HG03571 (cell line): Measurements from ENCODE around the gene RASGEF1C.
"Not testable (repeated sequence)": the region's sequence is repeated elsewhere in the genome, so short reads cannot be mapped to it uniquely, and the experiment has no call there.

ENCODE experiments used
- ATAC-seq: cut with Tn5 transposase; IDR thresholded peaks from one replicate; pipeline ENCODE4 v1.9.1; 2021; ENCODE audit not compliant: unreplicated experiment

The RASGEF1C gene

DNA sequence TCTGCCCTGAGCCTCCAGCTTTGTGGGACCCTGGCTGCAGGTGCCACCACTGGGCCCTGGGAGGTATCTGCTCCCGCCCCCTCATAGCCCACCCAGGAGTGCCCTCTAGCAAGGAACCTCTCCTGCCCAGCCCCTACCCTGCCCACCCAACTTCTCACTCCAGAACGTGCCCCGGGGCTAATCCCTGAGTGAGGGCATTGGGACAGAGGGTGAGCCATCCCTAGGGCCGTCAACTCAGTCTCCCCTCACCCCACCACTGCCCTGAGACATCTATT lies 2.7 kb upstream of the RASGEF1C start:
- no peak for ATAC-seq

DNA sequence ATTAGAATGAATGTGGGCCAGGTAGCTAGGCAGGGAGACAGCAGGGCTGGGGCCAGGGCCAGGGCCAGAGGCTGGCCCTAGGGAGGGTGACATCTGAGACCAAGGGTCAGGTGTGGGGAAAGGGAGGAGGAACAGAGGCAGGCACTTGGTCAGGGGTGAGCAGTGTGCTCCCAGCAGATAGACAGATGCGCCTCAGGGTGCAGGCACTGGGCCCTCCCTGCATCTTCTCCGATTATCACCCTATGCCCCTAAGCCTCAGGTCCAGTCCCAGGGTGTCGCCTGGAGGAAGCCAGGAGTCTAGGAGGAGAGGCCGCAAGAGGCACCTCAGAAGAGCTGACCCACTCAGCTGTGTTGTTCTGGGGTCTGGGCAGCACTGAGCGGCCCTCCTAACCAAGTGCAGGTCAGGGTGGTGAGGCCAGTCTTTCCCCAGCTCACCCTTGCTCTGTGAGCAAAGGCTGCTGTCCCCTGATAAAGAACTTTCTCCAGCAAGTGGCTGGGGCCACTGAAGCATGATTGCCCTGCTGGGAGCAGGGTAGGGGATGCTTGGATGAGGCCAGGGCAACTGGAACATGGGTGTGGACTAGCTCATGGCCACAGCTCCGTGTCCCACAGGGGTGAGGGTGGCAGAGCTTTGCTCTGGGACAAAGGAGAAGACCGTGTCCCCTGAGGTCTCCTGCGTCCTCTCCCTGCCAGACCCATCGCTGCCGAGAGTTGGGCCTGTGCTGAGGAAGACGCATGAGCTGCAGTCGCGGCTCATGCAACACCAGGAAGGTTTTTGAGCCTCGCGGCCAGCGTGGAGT lies 2.1 kb upstream of the RASGEF1C start:
- no peak for ATAC-seq

DNA sequence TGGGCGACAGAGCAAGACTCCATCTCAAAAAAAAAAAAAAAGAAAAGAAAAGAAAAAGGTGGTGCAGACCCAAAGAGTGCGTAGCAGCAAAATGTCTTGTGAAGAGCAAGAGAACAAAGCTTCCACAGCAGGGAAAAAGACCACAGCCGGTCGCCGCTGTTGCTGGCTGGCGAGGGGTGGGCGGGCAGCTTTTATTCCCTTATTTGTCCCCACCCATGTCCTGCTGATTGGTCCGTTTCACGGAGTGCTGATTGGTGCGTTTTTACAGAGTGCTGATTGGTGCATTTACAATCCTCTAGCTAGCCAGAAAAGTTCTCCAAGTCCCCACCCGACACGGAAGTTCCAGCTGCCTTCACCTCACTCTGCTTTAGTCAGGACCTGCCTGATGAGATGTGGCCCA lies 1.1 kb upstream of the RASGEF1C start:
- not testable (repeated sequence) for ATAC-seq

DNA sequence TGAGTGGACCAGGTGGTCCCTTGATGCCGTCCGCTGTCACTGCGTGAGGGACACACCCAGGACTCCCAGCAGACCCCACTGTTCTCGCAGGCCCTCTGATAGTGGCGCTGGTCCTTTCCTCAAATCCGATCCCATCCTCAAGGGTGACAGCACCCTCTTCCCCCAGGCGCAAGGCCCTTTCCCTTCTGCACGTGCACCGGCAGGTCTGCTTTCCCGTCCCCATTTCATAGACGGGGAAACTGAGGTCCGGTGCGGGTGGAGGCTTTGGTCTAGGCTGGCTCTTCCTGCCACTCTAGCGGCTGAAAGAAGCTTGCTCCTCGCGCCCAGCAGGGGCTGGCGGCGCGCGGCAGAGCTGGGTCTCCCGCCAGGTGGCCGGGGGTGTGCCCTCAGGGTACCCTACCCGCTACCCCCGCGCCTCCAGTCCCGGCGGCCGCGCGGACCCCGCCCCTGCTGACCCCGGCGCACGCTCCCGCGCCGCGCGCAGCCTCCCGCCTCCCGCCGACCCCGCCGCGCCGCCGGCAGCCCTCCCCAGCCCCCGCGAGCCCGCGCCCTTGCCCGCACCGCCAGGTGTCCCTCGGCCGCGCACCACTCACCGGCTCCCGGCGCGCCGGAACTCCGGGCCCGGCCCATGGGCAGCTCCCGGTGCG lies 453 bp downstream of the RASGEF1C start:
- no peak for ATAC-seq

DNA sequence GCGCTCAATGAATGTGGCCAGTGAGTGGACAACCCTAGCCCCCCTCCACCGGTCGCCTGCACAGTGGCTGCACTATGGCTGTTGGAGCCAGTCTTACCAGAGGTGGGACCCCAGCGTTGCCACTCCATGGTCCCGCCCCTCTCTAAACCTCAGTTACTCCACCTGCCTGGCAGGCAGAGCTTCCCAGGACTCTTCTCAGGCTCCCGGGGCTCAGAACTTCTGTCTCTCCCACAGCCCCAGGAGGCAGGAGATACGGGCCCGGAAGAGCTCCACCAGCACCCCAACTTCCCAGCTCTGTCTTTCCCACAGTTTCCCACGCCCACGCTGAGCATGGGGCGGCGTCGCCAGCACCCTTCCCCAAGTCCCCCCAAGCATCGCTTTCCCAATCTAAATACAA lies 975 bp downstream of the RASGEF1C start:
- ATAC-seq: no peak

DNA sequence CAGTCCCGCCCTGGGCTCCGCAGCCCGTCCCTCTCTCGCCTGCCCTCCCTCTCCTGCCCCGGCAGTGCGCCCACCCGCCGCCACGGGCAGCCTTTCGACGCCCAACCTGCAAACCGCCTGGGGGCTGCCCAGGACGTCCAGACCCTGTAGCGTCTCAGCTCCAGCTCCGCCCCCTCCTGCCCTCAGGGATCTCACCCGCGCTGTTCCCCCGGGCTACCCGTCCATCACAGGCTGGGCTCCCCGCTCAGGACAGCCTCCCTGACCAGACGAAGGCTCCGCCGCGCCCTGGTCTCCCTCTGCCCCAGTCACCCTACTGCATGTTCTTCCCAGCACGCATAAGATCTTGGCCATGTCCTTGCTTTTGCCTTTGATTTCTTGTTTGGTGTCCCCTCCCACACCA lies 1.4 kb downstream of the RASGEF1C start:
- ATAC-seq: no peak

DNA sequence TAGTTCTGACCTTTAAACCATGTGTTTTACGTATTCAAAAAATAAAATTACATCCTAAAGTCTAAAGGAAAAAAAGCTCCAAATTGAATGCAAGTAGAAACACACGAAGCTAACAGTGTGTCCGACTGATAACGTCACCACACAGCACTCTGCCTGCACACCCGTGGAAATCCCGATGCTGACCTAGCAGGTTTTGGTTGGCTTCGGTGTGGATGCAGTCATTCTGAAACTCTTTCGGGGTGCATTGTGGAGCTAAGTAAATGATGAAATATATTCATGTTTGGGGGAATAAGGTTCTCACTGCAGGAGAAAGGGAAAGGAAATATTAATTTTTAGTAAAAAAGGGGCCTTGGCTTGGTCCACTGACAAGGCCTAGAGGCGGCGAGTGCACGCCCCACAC lies 2.0 kb downstream of the RASGEF1C start:
- no peak for ATAC-seq

DNA sequence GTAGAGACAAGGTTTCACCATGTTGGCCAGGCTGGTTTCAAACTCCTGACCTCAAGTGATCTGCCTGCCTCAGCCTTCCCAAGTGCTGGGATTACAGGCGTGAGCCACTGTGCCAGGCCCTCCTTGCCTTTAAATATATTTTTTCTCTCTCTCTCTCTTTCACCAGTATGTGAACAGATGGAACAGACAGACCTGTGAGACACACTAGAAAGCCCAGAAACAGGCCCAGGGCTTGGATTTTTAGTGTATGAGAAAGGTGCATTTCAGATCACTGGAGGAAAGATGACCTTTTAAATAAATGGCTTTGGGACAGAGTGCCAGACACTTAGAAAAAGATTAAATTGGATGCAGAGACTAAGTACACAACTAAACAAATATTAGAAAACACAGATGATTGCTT lies 3.1 kb downstream of the RASGEF1C start:
- ATAC-seq: no peak

DNA sequence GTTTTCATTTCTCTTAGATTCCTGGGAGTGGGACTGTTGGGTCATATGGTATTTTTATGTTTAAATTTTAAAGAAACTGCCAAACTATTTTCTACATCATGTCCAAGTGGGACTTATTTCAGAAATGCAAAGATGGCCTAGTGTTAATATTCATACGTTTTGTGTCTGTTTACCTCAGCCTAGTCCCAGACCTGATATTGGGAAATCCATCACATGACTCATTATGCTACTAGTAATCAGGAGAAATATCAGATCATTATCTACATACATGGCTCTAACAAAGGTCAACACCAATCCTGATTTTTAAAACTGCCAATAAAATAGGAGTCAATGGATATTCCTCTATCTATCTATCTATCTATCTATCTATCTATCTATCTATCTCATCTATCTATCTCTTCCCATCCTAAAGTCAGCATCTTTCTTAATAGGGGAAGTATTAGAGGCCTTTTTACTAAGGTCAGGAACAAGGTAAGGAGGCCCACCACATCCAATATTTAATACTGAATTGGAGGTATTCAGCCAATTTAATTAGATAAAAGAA lies 4.7 kb downstream of the RASGEF1C start:
- ATAC-seq: no peak

DNA sequence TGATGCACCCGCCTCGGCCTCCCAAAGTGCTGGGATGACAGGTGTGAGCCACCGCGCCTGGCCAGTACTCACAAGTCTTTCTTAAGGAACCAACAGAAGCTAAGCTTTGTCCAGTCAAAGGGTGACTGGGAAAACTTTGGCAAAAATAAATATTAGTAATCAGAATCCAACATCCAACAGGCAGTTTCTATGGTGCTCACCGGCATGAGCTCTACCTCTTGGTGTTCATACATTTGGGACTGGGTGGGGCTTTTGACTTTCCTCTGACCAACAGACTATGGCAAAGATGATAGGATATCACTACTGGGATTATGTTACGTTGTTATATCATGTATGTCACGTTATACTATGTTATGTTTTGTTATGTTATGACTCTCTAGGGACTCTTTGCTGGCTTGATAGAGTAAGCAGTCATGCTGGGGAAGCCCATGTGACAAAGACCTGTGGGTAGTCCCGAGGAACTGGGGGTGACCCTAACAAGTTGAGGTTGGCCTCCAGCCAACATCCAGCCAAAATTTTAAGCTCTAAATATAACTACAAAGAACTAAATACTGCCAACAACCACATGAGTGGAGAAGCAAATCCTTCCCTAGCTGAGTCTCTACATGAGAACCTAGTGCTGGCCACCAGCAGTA lies 6.0 kb downstream of the RASGEF1C start:
- no peak for ATAC-seq

DNA sequence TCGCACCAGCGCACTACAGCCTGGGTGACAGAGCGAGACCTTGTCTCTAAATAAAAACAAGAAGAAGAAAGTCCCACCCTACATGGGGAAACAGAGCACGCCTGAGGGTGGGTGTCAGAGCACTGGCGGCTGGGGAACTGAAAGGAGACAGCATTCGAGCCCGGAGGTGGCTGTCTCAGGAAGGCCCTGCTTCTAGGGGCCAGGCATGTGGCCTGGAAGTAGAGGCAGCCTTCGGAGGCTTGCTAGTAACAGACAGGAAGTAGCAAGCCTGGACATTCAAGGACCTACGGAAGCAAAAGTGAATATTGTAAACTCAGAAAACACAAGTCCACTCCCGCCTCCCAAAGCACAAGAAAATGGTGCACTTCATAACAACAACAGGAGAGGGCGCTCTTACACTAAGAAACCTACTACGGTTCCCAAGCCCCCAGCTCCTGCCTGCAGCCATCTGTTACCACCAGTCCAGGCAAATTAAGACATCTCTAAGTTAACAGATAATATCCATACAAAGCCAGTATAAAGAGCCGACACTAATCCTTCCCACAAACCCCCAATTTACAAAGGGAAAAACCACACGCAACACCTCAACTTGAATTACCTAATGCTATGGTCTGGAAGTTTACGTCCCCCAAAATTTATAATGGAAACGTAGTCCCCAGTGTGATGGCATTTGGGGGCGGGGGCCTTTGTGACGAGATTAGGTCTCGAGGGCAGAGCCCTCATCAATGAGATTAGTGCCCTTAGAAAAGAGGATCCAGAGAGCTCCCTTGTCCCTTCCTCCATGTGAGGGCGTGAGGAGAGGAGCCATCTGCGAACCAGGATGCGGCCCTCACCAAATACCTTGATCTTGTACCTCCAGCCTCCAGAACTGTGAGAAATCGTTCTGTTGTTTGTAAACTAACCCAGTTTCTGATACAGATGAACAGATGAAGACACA lies 7.7 kb downstream of the RASGEF1C start:
- no peak for ATAC-seq

DNA sequence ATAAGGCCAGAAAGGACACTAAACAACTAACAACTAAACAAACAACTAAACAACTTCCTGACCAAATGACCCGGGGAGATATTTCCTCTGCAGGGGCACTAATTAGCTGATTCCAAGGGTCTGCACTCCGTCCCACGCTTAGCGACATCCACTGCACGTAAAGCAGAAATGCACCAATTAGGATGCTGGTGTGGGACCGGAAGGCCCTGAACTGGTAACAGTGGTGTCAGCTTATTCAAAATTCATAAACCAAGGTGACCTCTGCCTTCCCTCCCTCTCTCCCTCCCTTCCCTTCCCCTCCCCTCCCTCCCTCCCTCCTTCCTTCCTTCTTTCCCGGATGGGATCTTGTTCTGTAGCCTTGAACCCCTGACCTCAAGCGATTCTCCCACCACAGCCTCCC lies 9.6 kb downstream of the RASGEF1C start:
- no peak for ATAC-seq

DNA sequence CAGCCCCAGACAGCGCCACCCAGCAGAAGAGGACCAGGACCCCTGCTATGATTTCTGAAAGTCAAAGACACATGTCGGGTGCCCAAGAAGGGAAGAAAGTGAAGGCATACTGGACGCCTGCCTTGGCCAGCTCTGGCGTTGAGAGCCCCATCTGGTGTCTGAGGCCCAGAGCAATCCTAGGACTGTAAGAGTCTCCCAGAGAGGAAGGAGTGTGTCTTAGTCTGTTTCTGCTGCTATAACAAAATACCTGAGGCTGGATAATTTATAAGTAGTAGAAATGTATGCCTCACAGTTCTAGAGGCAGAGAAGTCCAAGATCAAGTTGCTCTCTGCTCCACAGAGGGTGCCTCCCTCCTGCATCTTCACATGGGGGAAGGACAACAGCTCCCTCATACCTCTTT lies 10.8 kb downstream of the RASGEF1C start:
- no peak for ATAC-seq

DNA sequence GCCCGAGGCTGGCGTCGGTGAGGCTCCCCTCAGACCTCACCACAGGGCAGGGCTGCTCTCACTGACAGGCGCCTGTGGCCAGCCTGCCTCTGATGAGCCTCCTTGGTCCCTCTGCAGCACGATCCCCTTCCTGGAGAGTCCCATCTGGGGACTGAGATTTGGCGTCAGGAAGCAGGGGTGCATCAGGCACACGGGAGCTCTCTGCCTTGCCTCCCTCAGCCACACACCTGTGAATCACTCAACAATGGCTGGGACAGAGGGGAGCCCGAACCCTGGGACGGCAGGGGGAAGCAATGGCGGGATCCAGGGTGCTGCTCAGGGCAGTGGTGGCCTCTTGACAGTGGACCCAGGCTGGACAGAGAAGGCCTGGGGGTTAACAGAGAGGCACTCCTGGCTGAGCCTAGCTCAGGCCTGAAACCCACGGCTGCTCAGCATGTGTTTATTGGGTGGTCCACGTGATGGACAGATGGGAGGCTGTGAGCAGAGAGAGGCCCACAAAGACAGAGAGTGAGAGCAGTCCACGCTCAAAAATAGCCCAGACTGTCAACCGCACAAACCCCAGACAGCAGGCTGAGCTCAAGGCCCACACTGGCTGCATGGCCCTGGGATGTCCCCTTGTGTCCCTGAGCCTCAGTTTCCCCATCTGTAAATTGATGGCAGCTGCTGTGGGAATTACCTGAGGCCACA lies 11.9 kb downstream of the RASGEF1C start:
- no peak for ATAC-seq

DNA sequence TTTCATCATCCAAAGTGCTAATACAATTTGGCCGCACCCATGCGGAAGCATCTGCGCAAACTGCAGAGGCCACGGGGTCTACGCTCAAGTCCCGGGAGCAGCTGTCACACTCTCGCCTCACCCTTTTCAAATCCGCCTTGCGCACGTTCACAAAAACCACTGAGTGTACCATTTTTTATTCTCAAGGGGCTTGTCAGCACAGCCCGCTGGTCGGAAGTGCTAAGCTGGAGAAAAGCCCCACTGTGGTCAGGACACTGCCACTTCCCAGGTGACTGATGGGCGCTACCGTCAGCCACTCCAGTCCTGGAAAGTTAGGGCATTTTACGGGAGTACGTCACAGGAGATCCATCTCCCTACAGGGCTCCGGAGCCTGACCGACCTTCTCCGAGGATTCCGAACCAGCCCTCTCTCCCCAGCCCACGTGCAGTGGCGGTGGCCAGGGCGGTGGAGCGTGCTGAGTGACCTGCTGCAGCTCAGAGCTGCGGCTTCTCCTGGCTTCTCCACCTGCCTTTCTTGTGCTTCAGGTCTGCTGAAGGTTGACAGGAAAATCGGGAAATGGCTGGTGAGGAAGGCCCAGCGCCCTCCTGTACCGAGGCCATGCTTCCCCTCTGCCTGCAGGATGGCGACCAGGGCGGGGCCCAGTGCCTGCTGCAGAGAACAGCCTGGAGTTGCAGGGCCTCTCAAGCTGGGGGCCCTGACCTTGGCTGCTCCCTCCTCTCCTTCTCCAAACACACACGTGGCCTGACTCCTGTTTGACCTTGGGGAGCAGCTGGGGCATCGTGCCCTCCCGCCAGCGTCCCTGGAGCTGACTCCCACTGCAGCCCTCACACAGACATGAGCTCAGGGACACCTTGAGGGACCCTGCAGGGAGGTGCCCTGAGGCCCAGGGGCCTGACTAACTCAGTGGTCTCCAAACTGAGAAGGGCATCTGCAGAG lies 14.3 kb downstream of the RASGEF1C start:
- no peak for ATAC-seq

DNA sequence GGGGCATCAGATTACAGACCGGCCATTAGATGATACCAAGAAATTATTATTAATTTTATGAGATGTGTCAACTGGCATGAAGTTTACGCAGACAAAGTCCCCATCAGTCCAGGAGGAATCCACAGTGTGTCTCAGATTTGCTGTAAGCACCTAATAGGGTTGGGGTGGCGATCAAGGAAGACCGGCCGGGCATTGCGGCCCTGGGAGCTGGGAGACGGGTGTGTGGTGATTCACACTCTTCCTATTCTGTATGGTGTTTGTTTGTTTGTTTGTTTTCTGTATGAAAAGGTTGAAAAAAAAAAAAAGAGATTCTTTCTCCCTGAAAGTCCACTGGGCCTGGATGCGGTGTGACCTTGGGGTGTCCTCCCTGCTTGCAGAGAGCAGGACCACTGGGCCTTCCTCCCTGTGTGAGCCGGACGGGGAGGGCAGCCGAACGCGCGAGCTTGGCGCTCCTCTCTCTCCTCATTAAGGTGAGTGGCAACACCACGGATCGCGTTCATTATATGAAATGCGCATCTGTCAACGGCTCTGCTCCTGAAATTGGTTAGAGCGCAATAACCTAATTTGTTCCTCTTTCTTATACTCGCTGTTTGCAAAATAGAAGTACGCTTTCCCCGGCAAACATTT lies 15.1 kb downstream of the RASGEF1C start:
- ATAC-seq: no peak

DNA sequence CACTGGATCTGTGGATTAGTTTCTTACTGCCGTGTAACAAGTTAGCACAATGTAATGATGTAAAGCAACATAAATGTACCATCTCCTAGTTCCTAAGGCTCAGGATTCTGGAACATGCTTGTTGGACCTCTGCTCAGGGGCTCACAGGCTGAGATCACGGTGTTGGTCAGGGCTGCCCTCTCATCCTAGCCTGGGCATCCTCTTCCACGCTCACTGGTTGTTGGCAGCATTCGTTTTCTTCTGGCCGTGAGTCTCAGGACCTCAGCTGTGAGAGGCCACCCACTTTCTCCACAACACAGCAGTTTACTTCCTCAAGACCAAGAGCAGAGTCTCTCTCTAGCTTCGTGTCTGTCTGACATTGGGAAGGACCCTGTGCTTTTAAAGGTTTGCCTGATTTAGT lies 17.3 kb downstream of the RASGEF1C start:
- ATAC-seq: no peak

DNA sequence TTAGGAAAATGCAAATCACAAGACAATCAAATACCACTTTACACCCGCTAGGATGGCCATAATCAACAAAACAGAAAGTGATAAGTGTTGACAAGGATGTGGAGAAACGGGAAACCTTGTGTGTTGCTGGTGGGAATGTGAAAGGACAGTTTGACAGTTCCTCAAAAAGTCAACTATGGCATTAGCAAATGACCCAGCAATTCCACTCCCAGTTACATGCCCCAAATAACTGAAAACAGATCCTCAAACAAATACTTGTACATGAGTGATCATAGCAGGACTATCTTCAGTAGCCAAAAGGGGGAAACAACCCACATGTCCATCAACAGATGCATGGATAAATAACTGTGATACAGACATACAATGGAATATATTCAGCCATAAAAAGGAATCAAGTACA lies 21.2 kb downstream of the RASGEF1C start:
- ATAC-seq: no peak

DNA sequence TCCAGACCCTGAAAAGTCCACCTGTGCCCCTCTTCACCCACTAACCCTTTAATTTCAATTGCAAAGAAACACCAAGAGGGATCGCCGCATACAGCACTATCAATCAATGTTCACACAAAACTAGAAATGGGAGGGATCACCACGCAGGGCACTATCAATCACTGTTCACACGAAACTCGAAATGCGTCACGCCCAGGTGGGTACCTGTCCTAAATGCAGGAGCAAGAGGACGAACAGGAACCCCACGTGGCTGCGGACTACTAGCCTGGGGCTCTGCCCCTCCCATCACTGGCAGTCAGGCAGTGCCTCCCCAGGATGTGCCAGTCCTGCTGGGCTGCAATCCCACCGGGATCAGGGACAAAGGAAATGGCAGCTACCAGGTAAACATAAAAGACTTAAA lies 28.2 kb downstream of the RASGEF1C start:
- no peak for ATAC-seq
